ENCODE results near the gene WWOX.

WWOX gene

GRCh38 chr16:78794581-78795250 is 695.3 kb downstream of the WWOX start:
- no peak for TF ChIP-seq POLR2AphosphoS5 (IDR thresholded peaks at IDR 0.05; ENCODE audit: low read depth, low read length)
- TF ChIP-seq REST (IDR thresholded peaks at IDR 0.05; ENCODE audit: insufficient read depth in 1 of 2, low read depth in 2 of 2, low read length in 2 of 2): no peak
- no peak for TF ChIP-seq TAF1 (IDR thresholded peaks at IDR 0.05; ENCODE audit: borderline replicate concordance, insufficient read depth, low read length)
- TF ChIP-seq SIN3A (IDR thresholded peaks at IDR 0.05; ENCODE audit: borderline replicate concordance, insufficient read depth, low read length): no peak
- no peak for TF ChIP-seq FOXP2 (optimal IDR thresholded peaks at IDR 0.05; ENCODE audit: borderline replicate concordance, extremely low read depth, extremely low read length, insufficient read depth)

- TF ChIP-seq REST (IDR thresholded peaks at IDR 0.05; ENCODE audit: insufficient read depth in 1 of 2, low read depth in 2 of 2, low read length in 2 of 2) (no peak), POLR2AphosphoS5 (IDR thresholded peaks at IDR 0.05; ENCODE audit: low read depth, low read length) (no peak), SIN3A (IDR thresholded peaks at IDR 0.05; ENCODE audit: borderline replicate concordance, insufficient read depth, low read length) (no peak), TAF1 (IDR thresholded peaks at IDR 0.05; ENCODE audit: borderline replicate concordance, insufficient read depth, low read length) (no peak), FOXP2 (optimal IDR thresholded peaks at IDR 0.05; ENCODE audit: borderline replicate concordance, extremely low read depth, extremely low read length, insufficient read depth) (no peak)
Observed at GRCh38 chr16:78795433-78795832, 696.0 kb downstream of the WWOX start.

GRCh38 chr16:78796221-78796866 is 696.9 kb downstream of the WWOX start:
- TF ChIP-seq REST (IDR thresholded peaks at IDR 0.05; ENCODE audit: insufficient read depth in 1 of 2, low read depth in 2 of 2, low read length in 2 of 2): no peak
- no peak for TF ChIP-seq POLR2AphosphoS5 (IDR thresholded peaks at IDR 0.05; ENCODE audit: low read depth, low read length)
- TF ChIP-seq TAF1 (IDR thresholded peaks at IDR 0.05; ENCODE audit: borderline replicate concordance, insufficient read depth, low read length): no peak
- no peak for TF ChIP-seq FOXP2 (optimal IDR thresholded peaks at IDR 0.05; ENCODE audit: borderline replicate concordance, extremely low read depth, extremely low read length, insufficient read depth)
- no peak for TF ChIP-seq SIN3A (IDR thresholded peaks at IDR 0.05; ENCODE audit: borderline replicate concordance, insufficient read depth, low read length)

GRCh38 chr16:78799429-78799828 is 700.0 kb downstream of the WWOX start:
- TF ChIP-seq POLR2AphosphoS5 (IDR thresholded peaks at IDR 0.05; ENCODE audit: low read depth, low read length) (no peak), SIN3A (IDR thresholded peaks at IDR 0.05; ENCODE audit: borderline replicate concordance, insufficient read depth, low read length) (no peak), TAF1 (IDR thresholded peaks at IDR 0.05; ENCODE audit: borderline replicate concordance, insufficient read depth, low read length) (no peak)

GRCh38 chr16:78800523-78800922 is 701.1 kb downstream of the WWOX start:
- TF ChIP-seq SIN3A (IDR thresholded peaks at IDR 0.05; ENCODE audit: borderline replicate concordance, insufficient read depth, low read length) (no peak), POLR2AphosphoS5 (IDR thresholded peaks at IDR 0.05; ENCODE audit: low read depth, low read length) (no peak), TAF1 (IDR thresholded peaks at IDR 0.05; ENCODE audit: borderline replicate concordance, insufficient read depth, low read length) (no peak), FOXP2 (optimal IDR thresholded peaks at IDR 0.05; ENCODE audit: borderline replicate concordance, extremely low read depth, extremely low read length, insufficient read depth) (no peak)
